ENCODE data around the gene MAP9.

GRCh38 chr4:155400893-155401292, 24.1 kb upstream of the MAP9 start:
- TF ChIP-seq EZH2phosphoT487 (IDR thresholded peaks at IDR 0.05; ENCODE audit: insufficient read depth, low read depth) (no peak), EZH2 (IDR thresholded peaks at IDR 0.05; ENCODE audit: insufficient read depth, poor library complexity, severe bottlenecking) (no peak)

Data from GM23248 (cell line).